RWPE2 (cell line): ENCODE measurements around the gene SMIM7.

Source experiments
- ATAC-seq: fragments of 200-7000 bp; cut with Tn5 transposase; 3 replicates; pipeline ENCODE4 v1.9.1; 2021; ENCODE audit warnings: low read depth
- DNase-seq: peaks from one replicate; pipeline ENCODE4 v3.0.0-alpha.2; 2020; ENCODE audit warnings: low spot score
- H3K27ac ChIP-seq: fragments of 450-650 bp; 2 replicates; pipeline ENCODE4 v1.5.1; 2017; ENCODE audit warnings: mild to moderate bottlenecking; ENCODE audit not compliant: poor library complexity, severe bottlenecking
- H3K27me3 ChIP-seq: fragments of 250-450 bp; sonication (Bioruptor Pico); 2 replicates; pipeline ENCODE4 v1.5.1; 2021; ENCODE audit warnings: mild to moderate bottlenecking, moderate library complexity; ENCODE audit not compliant: insufficient read depth, poor library complexity, severe bottlenecking
- H3K36me3 ChIP-seq: fragments of 250-450 bp; sonication (Bioruptor Pico); 2 replicates; pipeline ENCODE4 v1.5.1; 2020; ENCODE audit warnings: low read depth, mild to moderate bottlenecking, moderate library complexity
- H3K4me1 ChIP-seq: fragments of 250-450 bp; sonication (Bioruptor Pico); 2 replicates; pipeline ENCODE4 v1.5.1; 2021; ENCODE audit warnings: mild to moderate bottlenecking, moderate library complexity; ENCODE audit not compliant: insufficient read depth, poor library complexity, severe bottlenecking
- H3K4me3 ChIP-seq: fragments of 250-450 bp; sonication (Bioruptor Pico); 2 replicates; pipeline ENCODE4 v1.5.1; 2021; ENCODE audit warnings: mild to moderate bottlenecking, moderate library complexity; ENCODE audit not compliant: severe bottlenecking
- H3K9me3 ChIP-seq: fragments of 250-450 bp; sonication (Bioruptor Pico); 2 replicates; pipeline ENCODE4 v1.5.1; 2021; ENCODE audit warnings: mild to moderate bottlenecking, moderate library complexity; ENCODE audit not compliant: severe bottlenecking
- CTCF ChIP-seq: fragments of 450-650 bp; IDR thresholded peaks from one replicate; pipeline ENCODE4 v1.5.1; 2017; ENCODE audit warnings: mild to moderate bottlenecking, moderate library complexity; ENCODE audit not compliant: poor library complexity, severe bottlenecking

The SMIM7 gene

GRCh38 chr19:16650821-16651220, 9.1 kb downstream of the SMIM7 start:
- no peak overlapping the region for H3K27ac ChIP-seq
- no peaks in the 10 kb centered on the region for H3K4me1 ChIP-seq
- ATAC-seq (no peak), DNase-seq (no peak)
- H3K9me3 ChIP-seq = no peaks in the 10 kb centered on the region
- no peak overlapping the region for H3K4me3 ChIP-seq
- H3K36me3 ChIP-seq = peaks cover 84% of the 10 kb centered on the region
- H3K27me3 ChIP-seq = no peaks in the 10 kb centered on the region
- TF ChIP-seq CTCF = no peak

- no peaks in the 10 kb centered on the region for H3K9me3 ChIP-seq
- no peak for TF ChIP-seq CTCF
- H3K27me3 ChIP-seq = no peaks in the 10 kb centered on the region
- DNase-seq (no peak), ATAC-seq (no peak; the same call in 2 of the 3 replicates)
- no peak overlapping the region for H3K27ac ChIP-seq
- peaks cover 84% of the 10 kb centered on the region for H3K36me3 ChIP-seq
- no peak overlapping the region for H3K4me3 ChIP-seq
- no peaks in the 10 kb centered on the region for H3K4me1 ChIP-seq
These were observed 10.2 kb downstream of the SMIM7 start for GRCh38 chr19:16649734-16650133.

GRCh38 chr19:16645140-16645539, 14.8 kb downstream of the SMIM7 start:
- DNase-seq = no peak
- Histone ChIP-seq H3K36me3 (peaks cover 85% of the 10 kb centered on the region), H3K27me3 (no peaks in the 10 kb centered on the region), H3K9me3 (no peaks in the 10 kb centered on the region), H3K4me1 (no peaks in the 10 kb centered on the region), H3K27ac (no peak overlapping the region), H3K4me3 (no peak overlapping the region)
- TF ChIP-seq CTCF = no peak
- no peak for ATAC-seq

GRCh38 chr19:16641695-16642094, 18.2 kb downstream of the SMIM7 start:
- peaks cover 78% of the 10 kb centered on the region for H3K36me3 ChIP-seq
- no peak overlapping the region for H3K27ac ChIP-seq
- H3K9me3 ChIP-seq = no peaks in the 10 kb centered on the region
- no peaks in the 10 kb centered on the region for H3K27me3 ChIP-seq
- ATAC-seq (no peak), DNase-seq (no peak)
- no peaks in the 10 kb centered on the region for H3K4me1 ChIP-seq
- no peak for TF ChIP-seq CTCF
- H3K4me3 ChIP-seq = no peak overlapping the region

- Histone ChIP-seq H3K27me3 (no peaks in the 10 kb centered on the region), H3K4me1 (no peaks in the 10 kb centered on the region), H3K27ac (no peak overlapping the region), H3K36me3 (peaks cover 74% of the 10 kb centered on the region), H3K9me3 (no peaks in the 10 kb centered on the region), H3K4me3 (no peak overlapping the region)
- no peak for ATAC-seq
- no peak for DNase-seq
- no peak for TF ChIP-seq CTCF
These were observed 19.0 kb downstream of the SMIM7 start for GRCh38 chr19:16640951-16641350.
